Cardiac muscle cell (in vitro differentiated cells and primary cell): ENCODE results near the gene CACNA2D4. TPM values are rescaled to one million over a fixed set of nuclear protein-coding genes. Genes with fewer than 3 reads are reported as not detected.

Source experiments
- DNase-seq, 2 donors: peaks; one replicate each; pipeline versions ENCODE4 v3.0.0 to v3.0.0-alpha.2; 2010 to 2017; ENCODE audit warnings: low read depth in 1 of 2, low spot score in 1 of 2
- H3K27ac ChIP-seq: fragments of 200-600 bp; sonication (generic); 2 replicates; pipeline ENCODE4 v1.5.1; 2016
- H3K27me3 ChIP-seq: fragments of 200-600 bp; sonication (generic); 2 replicates; pipeline ENCODE4 v1.6.0; 2016; ENCODE audit warnings: control low read depth
- H3K36me3 ChIP-seq: fragments of 200-600 bp; sonication (generic); 2 replicates; pipeline ENCODE4 v1.5.1; 2016; ENCODE audit warnings: control low read depth
- H3K4me1 ChIP-seq: fragments of 200-600 bp; sonication (generic); 2 replicates; pipeline ENCODE4 v1.8.1; 2017; ENCODE audit warnings: low read depth, mild to moderate bottlenecking, mixed run types
- H3K4me3 ChIP-seq: fragments of 200-600 bp; sonication (generic); 2 replicates; pipeline ENCODE4 v1.5.1; 2016; ENCODE audit warnings: mild to moderate bottlenecking
- H3K9me3 ChIP-seq: fragments of 200-600 bp; sonication (generic); 2 replicates; pipeline ENCODE4 v1.5.1; 2017; ENCODE audit warnings: low read depth, mild to moderate bottlenecking, control low read depth
- CTCF ChIP-seq: IDR thresholded peaks from 2 replicates; pipeline ENCODE4 v1.5.1; 2012; ENCODE audit warnings: low read depth, mild to moderate bottlenecking, low read length
- polyA plus RNA-seq: library from polyadenylated mRNA; unstranded; fragments of >200 nt; fragmentation: Nextera tagmentation; extraction: Ambion mirVana; gene quantifications from 2 replicates; pipeline ENCODE4 v1.2.1, GENCODE V29; 2016
- total RNA-seq: library from RNA; depleted of rRNA; stranded (reverse); fragments of >200 nt; gene quantifications from 2 replicates; pipeline ENCODE4 v1.2.3, GENCODE V29; 2016

Gene CACNA2D4
- total and polyA plus RNA-seq, 2 experiments from 2014 or later: 0.39 to 1.3 TPM

GRCh38 chr12:1838205-1838993 is 80.1 kb downstream of the CACNA2D4 start:
- H3K27me3 ChIP-seq: peaks cover 14% of the 10 kb centered on the region
- TF ChIP-seq CTCF: no peak
- no peaks in the 10 kb centered on the region for H3K36me3 ChIP-seq
- no peak overlapping the region for H3K4me3 ChIP-seq
- H3K9me3 ChIP-seq: no peaks in the 10 kb centered on the region
- DNase-seq: no peak
- H3K27ac ChIP-seq: no peak overlapping the region
- no peaks in the 10 kb centered on the region for H3K4me1 ChIP-seq

GRCh38 chr12:1837541-1838204 is 80.8 kb downstream of the CACNA2D4 start:
- Histone ChIP-seq H3K27ac (no peak overlapping the region), H3K27me3 (peaks cover 21% of the 10 kb centered on the region), H3K4me3 (no peak overlapping the region), H3K9me3 (no peaks in the 10 kb centered on the region), H3K36me3 (no peaks in the 10 kb centered on the region), H3K4me1 (no peaks in the 10 kb centered on the region)
- no peak for TF ChIP-seq CTCF
- DNase-seq: peak in 1 of 2 donors; percentile 12

GRCh38 chr12:1836854-1837421 is 81.5 kb downstream of the CACNA2D4 start:
- H3K27ac ChIP-seq: no peak overlapping the region
- no peak for TF ChIP-seq CTCF
- H3K9me3 ChIP-seq: no peaks in the 10 kb centered on the region
- H3K27me3 ChIP-seq: peaks cover 24% of the 10 kb centered on the region
- no peak overlapping the region for H3K4me3 ChIP-seq
- no peak for DNase-seq
- no peaks in the 10 kb centered on the region for H3K4me1 ChIP-seq
- no peaks in the 10 kb centered on the region for H3K36me3 ChIP-seq

GRCh38 chr12:1836241-1836803 is 82.1 kb downstream of the CACNA2D4 start:
- no peak for DNase-seq
- Histone ChIP-seq H3K9me3 (no peaks in the 10 kb centered on the region), H3K27ac (no peak overlapping the region), H3K27me3 (peaks cover 26% of the 10 kb centered on the region), H3K4me3 (no peak overlapping the region), H3K36me3 (no peaks in the 10 kb centered on the region), H3K4me1 (no peaks in the 10 kb centered on the region)
- no peak for TF ChIP-seq CTCF

- TF ChIP-seq CTCF: no peak
- Histone ChIP-seq H3K27ac (no peak overlapping the region), H3K4me1 (no peaks in the 10 kb centered on the region), H3K36me3 (no peaks in the 10 kb centered on the region), H3K27me3 (peaks cover 26% of the 10 kb centered on the region), H3K9me3 (no peaks in the 10 kb centered on the region), H3K4me3 (no peak overlapping the region)
- DNase-seq: no peak
Observed at GRCh38 chr12:1835211-1836131, 83.0 kb downstream of the CACNA2D4 start.
